GM19238 (cell line): Measurements from ENCODE around the gene ARHGEF4.

Experiments
- DNase-seq: peaks from one replicate; pipeline ENCODE4 v3.0.0; 2011; ENCODE audit warnings: low spot score; ENCODE audit not compliant: insufficient read length

Gene ARHGEF4

DNA sequence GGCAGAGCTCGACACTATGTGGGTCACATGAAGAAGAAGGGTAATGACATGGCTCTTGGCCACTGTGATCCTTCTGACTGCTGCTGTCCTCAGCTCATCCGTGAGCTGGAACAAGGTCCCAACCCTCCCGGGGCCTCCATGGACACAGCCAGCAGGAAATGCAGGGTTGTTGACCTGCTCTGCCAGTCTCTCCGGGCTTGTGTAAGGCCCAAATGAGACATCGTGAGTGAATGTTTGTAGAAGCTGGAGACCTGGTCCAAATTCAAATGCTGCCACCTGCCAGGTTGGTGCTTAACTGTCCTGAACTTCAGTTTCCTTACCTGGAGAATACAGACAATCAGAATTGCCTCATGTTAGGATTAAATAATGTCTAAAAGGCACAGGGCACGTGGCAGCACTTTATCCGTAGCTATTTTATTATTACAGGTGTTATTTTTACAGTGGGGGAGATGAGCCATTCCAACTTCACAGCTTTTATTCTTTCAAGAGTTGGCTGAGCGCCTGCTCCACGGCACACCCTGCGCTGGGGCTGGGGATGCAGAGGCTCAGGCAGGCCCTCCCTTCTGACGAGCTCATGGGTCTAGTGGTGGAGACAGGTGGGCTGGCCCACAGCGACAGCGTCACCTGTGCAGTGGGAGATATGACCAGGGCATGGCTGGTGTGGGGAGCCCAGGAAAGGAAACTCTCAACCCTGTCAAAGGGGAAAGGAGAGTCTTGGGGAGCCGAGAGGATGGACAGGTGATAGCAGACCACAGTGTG, 15.1 kb downstream of the ARHGEF4 start:
- no peak for DNase-seq

DNA sequence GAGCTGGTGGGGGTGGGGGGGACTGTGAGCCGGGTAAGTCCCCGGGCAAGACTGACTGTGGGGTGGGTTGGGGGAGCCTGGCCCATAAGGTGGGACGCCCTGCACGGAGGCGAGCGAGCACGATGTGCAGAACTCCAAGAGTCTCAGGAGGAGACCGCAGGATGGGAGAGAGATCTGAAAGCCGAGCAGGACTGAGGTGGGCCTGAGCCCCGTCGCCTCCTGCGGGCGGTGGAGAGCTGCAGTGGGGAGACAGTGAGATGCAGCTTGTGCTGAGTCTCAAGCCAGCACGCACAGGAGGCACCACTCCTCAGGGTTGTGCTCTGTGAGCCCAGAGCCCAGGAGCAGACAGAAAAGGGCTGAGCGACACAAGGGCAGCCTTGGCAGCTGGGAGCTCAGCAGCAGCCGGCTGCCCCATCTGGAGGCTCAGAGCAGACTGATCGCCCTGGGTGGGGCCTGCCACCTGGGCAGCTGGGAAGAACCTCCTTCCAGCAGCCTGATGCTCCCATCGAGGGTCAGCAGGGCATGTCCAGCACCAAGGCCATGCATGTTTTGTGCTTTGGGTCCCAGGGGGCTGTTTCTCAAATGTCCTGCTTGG, 15.9 kb downstream of the ARHGEF4 start:
- DNase-seq: no peak

DNA sequence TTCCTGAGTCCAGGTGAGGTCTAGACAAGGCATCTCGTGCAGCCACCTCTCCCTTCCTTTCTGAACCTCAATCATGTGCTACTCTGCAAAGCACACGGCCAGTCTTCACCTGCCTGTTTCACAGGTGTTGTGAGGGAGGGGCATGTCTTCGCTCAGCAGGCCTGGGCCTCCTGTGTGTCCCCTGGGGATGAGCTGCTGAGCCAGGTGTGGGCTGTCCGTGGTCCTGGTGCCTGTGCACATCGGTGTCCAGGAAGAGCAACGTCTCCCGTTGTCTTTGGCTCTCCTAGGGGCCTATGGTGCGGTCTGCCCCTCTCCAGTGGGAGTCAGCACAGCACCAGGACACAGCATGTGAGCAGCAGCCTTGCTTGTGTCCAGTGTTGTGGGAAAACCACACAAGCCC, 16.7 kb downstream of the ARHGEF4 start:
- DNase-seq: no peak

DNA sequence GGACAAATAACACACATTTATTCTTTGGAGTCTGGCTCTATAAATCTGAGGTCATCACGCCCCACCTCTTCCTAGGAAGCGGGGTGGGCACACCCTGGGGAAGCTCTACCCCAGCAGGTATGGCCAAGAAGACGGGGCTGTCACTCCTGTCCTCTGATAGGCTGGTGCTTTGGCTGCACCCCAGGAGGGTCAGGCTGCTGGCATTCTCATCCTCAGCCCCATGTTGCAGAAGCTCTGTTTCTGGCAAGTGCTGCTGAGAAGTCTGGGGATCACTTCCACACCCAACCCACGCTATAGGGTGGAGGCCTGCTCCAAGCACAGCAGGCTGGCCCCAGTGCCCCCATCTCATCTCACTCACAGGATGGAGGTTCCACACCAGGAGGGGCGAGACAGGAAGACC, 17.6 kb downstream of the ARHGEF4 start:
- no peak for DNase-seq

DNA sequence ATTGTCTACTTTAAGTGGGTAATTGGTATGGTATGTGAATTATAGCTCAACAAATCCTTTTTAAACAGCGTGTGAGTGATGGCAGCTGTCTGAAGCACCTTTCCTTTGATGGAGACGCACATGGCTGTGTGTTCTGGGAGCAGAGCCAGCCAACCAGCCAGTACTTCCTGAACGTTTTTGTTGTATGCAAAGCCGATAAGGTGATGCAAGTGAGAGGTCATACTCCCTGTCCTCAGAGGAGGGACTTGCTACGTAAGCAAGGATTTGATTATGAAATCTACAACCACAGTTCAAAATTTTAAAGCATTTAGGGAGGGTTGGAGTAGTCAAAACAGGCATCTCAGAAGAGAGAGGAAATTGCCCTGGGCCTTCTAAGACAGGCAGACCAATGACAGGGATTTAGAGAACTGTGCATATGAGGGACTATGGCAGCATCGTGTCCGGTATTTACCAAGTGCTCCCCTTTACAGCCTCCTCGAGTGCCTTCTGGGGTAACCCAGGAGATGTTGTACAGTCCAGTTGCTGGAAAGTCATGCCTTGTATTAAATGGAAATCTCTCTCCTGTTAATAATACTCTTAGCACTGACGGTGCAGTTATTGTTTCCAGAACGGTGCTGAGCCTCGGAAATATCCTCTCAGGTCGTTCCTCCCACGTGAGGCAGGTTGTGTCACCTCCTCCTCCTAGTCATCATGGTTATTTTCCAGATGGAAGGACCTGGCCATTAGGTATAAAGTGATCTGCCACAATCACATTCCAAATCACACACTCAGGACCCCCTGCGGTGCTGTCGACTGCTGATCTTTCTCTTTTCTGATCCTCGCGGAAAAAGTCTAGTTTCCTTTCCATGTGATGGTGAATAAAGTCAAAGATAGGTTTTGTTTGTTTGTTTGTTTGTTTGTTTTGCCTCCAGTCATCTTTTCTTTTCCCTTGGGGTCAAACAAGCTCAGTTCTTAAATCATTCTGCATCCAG, 28.4 kb downstream of the ARHGEF4 start:
- DNase-seq: no peak

DNA sequence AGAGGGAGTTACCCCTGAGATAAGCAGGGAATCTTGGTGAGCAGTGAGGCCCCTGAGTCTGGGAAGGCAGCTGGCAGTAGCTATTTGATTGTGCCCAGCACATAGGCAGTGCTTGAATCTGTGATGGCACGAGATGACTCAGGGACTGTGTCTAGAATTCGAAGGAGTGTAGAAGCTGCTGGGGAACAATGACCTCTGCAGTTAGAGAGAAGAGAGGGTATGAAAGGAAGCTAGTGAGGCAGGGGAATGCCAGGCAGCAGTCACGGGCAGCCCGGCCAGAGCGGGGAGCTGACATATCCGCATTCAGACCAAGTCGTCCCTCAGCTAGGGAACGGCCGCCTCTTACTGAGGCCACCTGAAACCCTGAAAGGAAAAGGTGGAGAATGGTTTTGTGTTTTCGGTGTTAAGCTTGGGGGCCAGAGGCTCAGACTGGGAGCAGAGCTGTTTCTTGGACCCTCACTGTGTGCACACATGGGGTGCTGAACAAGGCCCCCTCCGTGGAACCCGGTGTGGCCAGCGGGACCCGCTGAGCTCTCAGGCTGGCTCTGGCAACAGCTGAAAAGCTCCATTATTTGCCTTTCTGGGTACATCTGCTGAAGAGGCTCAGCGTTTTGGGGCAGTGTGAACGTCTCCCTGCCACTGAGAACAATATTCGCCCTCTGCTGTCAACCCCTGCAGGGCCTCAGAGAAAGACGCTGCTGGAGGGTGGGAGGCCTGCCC, 32.9 kb downstream of the ARHGEF4 start:
- DNase-seq: no peak

DNA sequence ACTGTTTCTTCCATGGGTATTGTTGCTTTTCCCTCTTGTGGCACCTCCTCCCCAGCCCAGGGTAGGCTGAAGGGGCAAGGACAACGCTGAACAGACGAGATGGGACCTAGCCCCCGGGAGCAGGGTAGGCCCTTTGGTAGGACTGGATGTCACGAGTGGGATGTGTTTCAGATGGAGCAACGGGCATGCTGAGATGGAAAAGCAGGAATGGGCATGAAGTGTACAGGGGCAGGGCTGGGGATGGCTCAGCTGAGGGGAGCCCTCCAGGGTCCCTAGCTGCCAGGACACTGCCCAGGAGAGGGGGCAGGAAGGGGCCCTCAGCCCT, 33.4 kb downstream of the ARHGEF4 start:
- DNase-seq: no peak

DNA sequence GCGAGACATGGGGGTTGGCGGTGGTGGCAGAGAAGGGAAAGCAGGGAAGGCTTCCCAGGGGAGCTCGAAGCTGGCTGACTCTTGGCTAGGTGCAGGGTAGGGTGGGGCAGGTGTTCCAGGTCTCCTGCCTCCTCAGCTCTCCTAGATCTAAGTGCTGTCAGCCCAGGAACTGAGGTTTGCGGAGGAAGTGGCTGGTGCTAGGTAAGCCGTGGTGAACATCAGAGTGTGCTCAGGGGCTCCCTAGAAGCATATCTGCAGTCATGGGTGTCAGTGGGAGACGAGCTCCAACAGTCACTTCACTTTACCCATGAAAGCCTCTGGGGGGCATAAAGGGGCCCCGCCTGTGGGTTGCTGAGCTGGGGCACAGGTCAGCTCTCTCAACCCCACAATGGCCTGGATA, 34.1 kb downstream of the ARHGEF4 start:
- DNase-seq: no peak

DNA sequence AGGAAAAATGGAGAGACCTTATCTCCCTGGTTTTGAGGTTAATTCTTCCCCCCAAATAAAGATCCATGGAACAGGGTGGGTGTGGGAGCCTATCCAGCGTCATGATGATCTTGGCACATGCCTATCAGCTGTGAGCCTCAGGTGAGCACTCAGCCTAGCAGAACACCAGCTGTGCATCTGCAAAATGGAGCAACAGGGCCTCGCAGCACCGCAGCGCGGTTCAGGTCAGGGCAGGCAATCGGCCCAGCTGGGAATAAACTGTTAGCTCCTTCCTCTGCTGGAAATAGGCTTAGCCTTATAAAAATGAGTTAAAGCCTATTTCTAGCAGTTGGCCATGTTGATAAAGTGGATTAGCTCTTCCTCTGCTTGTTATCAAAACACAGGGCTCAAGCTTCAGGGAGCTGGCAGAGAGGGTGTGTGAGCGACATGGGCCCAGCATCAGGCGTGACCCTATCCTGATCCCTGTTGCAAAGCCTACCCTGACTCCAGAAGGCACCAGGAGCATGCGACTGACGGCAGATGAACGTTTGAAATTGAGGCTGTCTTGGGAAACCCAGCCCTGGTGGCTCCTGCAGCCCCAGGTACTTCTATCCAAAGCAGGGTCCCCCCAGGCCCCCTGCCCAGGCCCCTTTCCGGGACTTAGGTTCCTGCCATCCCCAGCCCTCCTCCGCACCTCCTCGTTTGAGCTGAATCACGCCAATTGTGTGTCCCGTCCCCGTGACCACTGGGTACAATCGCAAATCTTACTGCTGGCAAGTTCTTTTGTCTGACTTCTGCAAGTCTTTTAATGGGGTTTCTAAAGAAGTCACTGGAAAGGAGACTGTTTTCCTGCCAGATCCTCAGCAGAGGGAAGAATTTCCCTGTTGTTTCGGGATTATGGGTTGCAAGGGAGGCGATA, 35.4 kb downstream of the ARHGEF4 start:
- no peak for DNase-seq

DNA sequence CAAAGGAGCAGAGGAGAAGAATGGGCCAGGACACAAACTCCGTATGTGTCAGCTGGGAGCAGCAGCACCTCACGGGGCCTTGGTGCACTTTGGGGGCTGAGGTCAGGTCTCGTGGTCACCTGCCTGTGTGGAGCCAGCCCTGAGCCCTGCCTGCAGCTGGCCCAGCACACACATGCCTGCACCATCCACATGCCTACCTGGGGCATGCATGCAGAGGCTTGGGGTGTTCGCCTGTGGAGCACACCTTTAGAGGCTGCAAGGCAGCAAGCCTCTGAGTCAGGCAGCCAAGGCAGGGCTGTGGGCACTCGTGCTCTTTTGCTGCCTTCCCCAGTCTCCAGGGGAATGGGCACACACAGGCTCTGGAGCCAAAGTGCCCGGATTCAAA, 36.0 kb downstream of the ARHGEF4 start:
- no peak for DNase-seq

DNA sequence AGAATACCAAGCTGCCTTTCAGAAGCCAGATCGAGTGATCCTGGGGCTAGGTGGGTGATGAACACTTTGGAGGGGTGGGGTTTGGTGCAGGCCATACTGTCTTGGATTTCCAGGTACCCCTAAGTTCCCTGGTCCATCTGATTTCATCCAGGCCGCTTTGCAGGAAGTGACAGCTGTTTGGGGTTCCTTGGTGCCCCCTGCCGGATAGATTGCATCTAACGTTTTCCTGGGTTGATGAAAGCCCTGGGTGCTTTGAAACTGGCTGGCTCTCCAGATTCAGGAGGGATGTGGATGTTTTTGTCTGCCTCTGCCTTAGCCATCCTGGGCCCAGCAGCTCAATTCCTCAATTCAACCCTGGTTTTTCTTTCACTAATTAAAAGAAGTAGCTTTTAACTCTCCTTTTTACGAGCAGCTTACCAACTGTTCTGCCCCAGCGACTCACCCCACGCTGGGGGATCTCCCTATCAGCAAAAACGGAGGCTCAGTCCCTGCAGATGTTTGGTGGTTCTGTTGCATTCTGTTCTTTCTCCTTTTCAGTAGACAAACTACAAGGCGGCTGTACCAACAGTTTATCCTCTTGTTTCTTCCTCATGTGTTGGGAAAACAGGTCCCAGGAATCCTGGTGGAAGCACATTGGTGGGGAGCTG, 37.1 kb downstream of the ARHGEF4 start:
- peak; percentile 62 for DNase-seq

DNA sequence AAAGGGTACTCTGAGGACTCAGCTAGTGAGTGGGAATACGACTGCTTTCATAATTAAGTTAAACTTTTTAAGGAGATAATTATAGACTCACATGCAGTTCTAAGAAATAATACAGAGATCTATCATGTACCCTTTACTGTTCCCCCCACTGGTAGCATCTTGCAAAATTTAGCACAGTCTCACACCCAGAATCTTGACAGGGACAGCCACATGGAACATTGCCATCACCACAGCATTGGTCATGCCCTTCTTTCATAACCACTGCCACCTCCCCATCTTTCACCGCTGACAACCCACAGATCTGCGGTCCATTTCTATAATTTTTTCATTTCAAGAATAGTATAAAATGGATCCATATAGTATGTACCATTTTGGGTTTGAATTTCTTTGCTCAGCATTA, 37.8 kb downstream of the ARHGEF4 start:
- DNase-seq: no peak

DNA sequence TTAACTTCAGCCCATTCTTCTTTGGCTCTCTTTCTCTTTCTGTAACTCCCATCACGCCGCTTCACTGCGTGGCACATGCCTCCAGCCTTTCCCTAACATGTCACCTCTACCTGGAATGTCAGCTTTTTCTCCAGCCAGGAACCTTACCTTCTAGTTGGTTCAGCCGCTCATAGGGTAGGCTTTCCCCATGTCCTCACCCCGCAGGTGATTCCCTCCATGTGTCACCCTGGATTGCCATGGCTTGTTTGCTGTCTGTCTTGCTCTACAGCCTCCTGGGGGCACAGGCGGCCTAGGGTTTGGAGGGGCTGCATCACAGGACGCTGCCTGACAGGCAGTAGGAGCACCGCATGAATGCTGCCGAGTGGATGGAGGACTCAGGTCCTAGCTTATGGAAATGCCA, 39.2 kb downstream of the ARHGEF4 start:
- no peak for DNase-seq

DNA sequence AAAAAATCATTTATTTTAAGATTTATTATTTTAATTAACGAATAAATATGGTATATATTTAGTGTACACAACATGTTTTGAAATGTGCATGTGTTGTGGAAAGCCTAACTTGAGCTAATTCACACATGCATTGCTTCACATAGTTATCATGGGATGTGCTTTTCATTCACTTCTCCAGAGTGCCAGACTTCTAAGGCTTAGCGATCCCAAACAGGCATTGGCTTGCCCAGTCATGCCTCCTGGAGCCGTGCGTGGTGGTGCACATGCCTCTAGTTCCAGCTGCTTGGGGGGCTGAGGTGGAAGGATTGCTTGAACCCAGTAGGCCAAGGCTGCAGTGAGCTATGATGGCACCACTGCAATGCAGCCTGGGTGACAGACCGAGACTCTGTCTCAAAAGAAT, 40.5 kb downstream of the ARHGEF4 start:
- no peak for DNase-seq

DNA sequence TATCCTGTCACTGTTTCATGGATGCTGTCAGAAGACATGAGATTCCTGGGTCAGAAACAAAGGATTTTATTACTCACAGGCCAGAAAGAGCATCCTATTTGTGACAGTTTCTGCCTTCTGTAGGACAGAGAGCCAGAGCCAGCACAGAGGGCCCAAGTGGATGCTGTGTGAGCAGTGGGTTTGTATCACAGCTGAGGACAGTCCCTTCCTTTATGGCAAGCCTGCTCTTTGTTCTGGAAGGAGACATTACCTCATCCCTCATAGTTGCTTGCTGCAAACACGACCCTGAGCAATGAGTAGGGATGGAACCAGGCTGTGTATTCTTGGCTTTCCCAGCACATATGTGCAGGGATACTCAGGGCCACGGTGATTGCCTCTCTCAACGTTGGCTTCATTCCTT, 41.6 kb downstream of the ARHGEF4 start:
- no peak for DNase-seq

DNA sequence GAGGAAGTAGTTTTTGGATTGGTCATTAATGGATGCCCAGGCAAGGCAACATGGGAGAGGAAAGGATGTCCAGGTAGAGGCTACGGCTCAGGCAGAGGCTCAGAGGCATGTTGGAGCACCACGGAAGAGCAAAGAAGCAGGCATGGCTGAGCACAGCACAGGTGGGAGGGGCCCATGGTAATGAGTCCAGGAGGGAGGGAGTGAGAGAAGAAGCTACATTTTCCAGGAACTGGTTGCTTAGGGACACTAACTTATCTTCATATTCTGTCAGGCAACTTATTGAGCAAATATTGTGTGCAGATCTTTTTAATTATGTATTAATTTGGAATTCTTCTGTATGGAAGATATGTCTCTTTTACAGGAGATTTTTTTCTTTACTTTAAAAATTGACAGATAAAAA, 42.2 kb downstream of the ARHGEF4 start:
- no peak for DNase-seq

DNA sequence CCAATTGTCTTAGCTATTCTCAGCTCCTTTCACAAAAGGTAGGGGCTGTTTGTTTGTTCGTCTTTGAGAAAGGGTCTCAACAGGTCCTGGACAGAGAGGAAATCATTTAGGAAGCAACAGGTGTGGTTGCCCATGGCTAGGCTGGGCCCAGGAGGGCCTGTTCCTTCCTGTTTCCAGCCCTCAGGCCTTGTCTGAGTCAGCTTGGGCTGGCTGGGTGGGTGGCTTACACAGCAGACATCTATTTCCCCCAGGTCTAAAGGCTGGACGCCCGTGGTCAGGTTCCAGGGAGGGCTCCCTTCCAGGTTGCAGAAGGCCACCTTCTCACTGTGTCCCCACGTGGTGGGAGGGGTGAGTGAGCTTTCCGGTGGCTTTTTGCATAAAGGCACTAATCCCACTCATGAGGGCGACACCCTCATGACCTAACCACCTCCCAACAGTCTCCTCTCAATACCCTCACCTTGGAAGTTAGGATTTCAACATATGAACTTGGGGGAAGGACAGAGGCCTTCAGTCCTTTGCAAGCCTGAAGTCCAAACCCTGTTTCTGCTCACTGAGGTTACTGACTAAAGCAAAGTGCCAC, 45.5 kb downstream of the ARHGEF4 start:
- DNase-seq: no peak

DNA sequence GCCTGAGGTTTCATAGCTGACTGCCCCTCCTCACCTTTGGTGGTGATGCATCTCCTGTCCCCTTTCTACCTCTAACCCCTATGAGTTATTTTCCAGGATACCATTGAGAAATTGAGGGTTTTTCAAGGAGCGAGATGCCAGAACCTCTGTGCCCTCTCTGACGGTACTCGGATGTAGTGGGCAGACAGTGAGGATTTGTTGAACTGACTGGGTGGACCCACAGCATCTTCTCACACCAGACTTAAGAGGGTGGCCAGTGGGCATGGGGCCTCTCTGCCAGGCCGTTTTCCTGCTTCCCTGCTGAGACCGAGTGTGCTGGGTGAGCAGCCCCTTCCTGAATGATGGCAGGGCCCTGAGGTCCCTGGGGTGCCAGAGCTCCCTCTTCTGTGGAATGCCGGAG, 46.3 kb downstream of the ARHGEF4 start:
- no peak for DNase-seq

DNA sequence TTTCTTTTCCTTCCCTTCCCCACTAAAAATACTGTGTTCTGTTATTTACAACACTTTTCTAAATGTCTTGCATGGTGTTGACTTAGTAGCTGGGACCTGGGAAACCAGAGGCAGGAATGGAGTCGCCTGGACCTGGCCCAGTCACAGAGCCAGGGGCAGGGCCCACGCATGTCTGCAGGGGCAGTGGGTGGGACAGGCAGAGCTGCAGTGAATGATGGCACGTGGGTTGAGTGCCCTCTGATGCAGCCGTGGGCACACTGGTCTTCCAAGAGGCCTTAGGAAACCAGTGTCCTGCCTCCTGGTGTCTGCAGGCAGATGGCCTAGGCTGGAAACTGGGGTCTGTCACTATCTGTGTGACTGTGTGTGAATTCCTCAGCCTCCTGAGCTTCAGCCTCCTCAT, 46.8 kb downstream of the ARHGEF4 start:
- no peak for DNase-seq

DNA sequence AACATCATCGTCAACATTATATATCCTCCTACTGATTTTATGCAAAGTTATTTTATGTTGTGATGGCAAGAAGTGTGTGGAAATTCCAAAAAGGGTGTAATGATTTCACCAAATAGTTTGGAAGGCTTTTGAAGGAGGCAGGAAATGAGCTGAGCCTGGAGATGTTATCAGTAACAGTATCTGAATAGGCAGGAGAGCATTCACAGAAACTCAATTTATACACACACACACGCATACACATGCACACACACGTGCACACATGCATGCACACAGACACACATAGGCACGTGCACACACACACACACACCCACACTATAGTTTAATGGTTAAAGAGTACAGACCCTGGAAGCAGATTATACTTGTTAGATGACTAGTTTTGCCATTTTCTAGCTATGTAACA, 47.3 kb downstream of the ARHGEF4 start:
- DNase-seq: no peak
